IPS-20b (cell line): Measurements from ENCODE around the gene TTC28.

ENCODE experiments used
- H3K27ac ChIP-seq: one replicate; pipeline ENCODE4 v1.5.1; 2013; ENCODE audit warnings: low read length
- H3K27me3 ChIP-seq: 2 replicates; pipeline ENCODE4 v1.6.1; 2013; ENCODE audit warnings: mild to moderate bottlenecking, low read length, inconsistent platforms; ENCODE audit not compliant: insufficient read depth
- H3K36me3 ChIP-seq: 2 replicates; pipeline ENCODE4 v1.6.1; 2013; ENCODE audit warnings: low read depth, mild to moderate bottlenecking, inconsistent platforms, low read length, moderate library complexity; ENCODE audit not compliant: insufficient read depth
- H3K4me1 ChIP-seq: 2 replicates; pipeline ENCODE4 v1.6.1; 2013; ENCODE audit warnings: mild to moderate bottlenecking, control low read depth, inconsistent platforms, low read length, moderate library complexity; ENCODE audit not compliant: insufficient read depth
- H3K4me3 ChIP-seq: 2 replicates; pipeline ENCODE4 v1.5.1; 2013; ENCODE audit warnings: mild to moderate bottlenecking, low read length, inconsistent platforms
- H3K9ac ChIP-seq: 2 replicates; pipeline ENCODE4 v1.6.1; 2013; ENCODE audit warnings: low read depth, mild to moderate bottlenecking, inconsistent platforms, low read length, moderate library complexity
- H3K9me3 ChIP-seq: 2 replicates; pipeline ENCODE4 v1.6.1; 2013; ENCODE audit warnings: mild to moderate bottlenecking, low read depth, low read length, inconsistent platforms; ENCODE audit not compliant: insufficient read depth

TTC28 gene

DNA sequence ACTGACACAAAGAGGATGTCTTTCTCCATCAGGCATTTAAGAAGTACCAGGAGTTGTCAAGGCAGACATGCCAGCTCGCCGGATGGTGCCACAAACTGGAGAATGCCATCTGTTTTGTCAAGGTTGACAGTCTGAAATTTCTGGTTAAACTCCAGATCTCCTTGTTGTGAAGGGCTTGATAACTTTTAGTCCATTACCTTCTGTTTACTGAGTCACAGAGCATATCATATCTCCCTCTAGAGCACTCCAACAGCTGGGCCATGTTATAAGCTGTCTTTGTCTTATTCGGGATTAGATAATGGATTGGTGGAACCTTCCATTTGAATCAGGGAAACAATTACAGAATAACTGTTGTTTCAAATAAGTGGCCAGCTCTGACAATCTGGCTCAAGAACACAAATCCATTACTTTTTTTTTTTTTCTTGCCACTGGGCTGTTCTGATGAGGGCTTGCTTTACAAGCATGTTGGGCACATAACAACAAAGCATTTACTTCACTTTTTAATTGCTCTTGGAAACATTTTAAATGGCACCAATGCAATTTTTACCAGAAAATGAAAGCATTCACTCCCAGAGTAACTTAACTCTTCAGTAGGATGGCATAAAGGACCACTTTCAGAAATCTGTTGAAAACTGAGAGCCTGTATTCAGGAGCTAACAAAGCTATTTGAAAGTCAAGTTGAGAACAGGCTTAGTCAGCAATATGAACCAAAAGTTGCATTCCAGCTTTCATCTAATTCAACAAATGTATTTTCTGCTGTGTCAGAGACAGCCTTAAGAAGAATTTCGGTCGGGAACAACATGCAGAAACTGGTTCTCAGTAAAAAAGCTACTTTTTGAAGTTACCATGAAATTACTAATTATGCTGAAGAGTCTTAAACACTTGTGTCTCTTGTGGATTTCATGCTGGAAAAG lies 533.0 kb downstream of the TTC28 start:
- Histone ChIP-seq H3K4me1 (peaks cover 13% of the 10 kb centered on the region), H3K27me3 (no peaks in the 10 kb centered on the region), H3K4me3 (no peak overlapping the region), H3K27ac (no peak overlapping the region), H3K9ac (no peak overlapping the region), H3K9me3 (no peaks in the 10 kb centered on the region), H3K36me3 (no peaks in the 10 kb centered on the region)

DNA sequence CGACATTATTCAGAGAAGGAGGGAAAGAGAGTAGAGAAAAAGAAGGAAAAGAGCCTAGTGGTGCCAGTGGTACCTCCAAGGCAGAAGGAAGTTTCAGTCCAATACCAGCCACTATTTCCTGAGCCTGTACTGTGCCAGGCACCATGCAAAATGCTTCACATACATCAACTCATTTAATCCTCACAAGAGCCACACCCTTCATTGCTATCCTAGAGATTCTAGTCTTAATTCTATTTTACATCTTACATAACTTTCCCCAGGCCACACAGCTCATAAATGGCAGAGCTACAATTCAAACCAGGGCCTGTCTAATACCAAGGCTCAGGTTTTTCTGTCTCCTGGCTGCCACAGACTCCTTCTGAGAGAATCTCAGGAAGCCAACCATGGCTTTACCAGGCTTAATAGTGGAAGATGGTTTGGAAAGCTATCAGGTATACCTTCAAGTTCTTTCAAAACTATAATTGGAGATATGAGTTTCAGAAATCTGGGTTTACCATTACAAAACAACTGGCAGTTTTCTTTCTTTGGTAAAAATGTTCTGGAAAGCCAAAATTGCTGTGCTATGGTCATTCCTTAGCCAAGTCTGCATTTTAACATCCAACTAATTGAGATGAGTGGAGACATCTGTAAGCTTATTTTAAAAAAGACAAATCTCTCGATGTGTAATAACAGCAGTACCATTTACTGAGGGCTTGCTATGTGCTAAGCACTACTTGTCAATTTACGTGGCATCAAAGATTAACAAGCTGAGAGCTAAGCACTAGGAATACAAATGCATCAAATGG lies 535.5 kb downstream of the TTC28 start:
- Histone ChIP-seq H3K4me3 (no peak overlapping the region), H3K36me3 (no peaks in the 10 kb centered on the region), H3K4me1 (peaks cover 20% of the 10 kb centered on the region), H3K9me3 (no peaks in the 10 kb centered on the region), H3K27ac (no peak overlapping the region), H3K9ac (no peak overlapping the region), H3K27me3 (no peaks in the 10 kb centered on the region)

DNA sequence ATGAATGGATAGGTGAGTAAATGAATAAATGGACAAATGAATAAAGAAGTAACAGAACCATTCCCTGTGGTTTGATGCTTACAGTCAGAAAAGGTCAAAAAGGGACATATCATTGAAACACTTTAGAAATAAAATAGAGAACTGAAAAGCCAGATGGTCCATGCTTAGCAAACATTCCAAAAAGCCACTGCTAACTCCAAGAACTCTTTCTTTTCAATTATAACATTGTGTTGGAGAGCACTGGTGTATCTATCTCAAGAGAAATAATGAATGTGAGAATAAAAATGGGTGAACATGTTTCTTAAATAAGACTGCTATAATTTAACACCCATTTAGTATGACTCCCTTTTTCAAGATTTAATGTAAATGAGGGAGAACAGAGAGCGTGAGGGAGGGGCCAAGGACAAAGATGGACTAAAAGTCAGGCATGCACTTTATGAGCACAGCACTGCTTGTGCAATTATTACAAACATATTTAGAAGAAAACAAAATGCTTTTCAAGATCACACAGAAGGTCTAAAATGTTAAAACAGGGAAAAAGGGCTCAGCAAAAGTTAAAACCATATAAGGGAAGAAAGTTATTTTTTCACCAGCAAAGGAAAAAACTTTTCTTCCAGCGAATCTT lies 536.3 kb downstream of the TTC28 start:
- no peaks in the 10 kb centered on the region for H3K9me3 ChIP-seq
- no peak overlapping the region for H3K4me3 ChIP-seq
- no peak overlapping the region for H3K9ac ChIP-seq
- H3K4me1 ChIP-seq: peaks cover 27% of the 10 kb centered on the region
- no peaks in the 10 kb centered on the region for H3K27me3 ChIP-seq
- H3K27ac ChIP-seq: no peak overlapping the region
- no peaks in the 10 kb centered on the region for H3K36me3 ChIP-seq

DNA sequence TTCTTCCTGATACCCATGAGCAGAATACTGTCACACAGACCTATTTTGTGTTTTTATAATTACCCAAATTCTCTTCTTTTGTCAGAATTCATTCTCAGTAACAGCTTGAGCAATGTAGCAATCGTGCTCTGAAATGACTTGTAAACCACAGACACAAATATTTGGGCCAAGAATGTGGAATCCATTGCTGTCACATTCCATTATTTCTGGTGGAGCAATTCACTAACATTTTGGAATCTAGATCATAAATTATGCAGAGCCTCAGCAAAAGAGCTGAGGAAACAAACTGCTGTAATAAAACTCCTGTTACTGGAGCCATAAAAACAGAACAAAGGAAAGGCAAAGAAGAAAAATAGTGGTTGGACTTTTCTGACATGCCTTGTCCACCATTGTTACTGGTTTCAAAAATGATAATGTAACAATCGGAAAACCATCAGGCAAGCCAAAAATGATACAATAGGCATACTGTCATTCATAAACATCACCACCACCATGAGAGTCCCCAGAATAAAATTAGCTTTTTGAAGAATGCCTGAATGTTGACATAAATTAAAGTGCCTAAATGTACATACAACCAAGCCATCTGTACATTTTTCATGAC lies 537.2 kb downstream of the TTC28 start:
- Histone ChIP-seq H3K4me1 (peaks cover 27% of the 10 kb centered on the region), H3K36me3 (no peaks in the 10 kb centered on the region), H3K9me3 (no peaks in the 10 kb centered on the region), H3K27ac (no peak overlapping the region), H3K4me3 (no peak overlapping the region), H3K27me3 (no peaks in the 10 kb centered on the region), H3K9ac (no peak overlapping the region)

DNA sequence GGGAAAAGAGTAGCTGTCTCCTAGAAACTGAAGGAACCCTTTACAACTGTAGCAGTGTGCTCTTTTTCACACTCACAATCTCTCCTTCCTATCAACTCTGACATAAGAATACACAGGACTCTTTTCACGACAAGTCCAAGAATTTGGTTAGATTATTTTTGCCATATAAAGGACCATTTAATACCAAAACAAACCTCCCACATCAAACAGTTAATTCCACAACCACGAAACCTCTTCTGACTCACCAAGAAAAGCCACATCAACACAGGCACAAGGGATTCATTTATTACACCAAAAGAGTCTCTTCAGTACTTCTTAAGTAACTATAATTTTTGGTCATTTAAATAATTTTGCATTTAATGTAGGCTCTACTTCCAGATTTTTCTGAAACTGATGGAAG lies 538.0 kb downstream of the TTC28 start:
- Histone ChIP-seq H3K4me3 (no peak overlapping the region), H3K9ac (no peak overlapping the region), H3K4me1 (peaks cover 25% of the 10 kb centered on the region), H3K9me3 (no peaks in the 10 kb centered on the region), H3K27ac (no peak overlapping the region), H3K36me3 (no peaks in the 10 kb centered on the region), H3K27me3 (no peaks in the 10 kb centered on the region)

DNA sequence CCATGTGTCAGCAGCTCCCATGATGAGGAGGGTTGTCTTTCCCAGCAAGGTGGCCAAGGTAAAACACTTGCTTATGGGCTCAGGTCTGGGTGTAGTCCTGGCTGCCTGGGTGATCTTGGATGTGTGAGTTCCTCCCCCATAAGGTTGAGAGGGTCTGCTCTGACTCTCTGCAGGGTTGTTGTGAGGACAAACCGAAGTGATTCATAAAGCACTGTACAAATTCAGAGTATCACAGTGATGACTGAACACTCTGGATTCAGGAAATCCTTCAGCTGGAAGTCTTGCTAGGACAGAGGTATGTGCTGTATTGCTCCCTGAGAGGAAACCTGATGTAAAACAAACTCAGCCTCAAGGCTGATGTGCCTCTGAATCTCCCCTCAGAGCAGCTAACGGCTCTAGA lies 539.7 kb downstream of the TTC28 start:
- H3K9ac ChIP-seq: no peak overlapping the region

DNA sequence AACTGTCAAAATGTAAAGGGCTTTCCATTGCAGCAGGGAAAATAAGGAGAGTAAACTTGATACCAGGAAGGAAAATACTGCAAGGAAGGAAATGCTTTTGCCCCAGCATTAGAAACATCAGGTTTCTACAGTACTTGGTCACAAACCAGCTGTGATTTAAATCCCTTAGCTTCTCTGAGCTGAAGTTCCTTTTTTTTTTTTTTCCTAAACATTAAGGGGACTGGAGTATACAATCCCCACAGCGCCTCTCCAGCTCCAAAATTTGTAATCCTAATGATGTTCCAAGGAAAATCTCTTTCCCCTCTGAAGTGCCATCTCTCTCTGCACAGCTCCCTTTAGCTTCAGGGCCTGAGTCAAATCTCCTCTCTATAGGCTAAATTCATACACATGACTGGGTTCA lies 540.1 kb downstream of the TTC28 start:
- Histone ChIP-seq H3K27ac (no peak overlapping the region), H3K27me3 (no peaks in the 10 kb centered on the region), H3K4me1 (peaks cover 23% of the 10 kb centered on the region), H3K9ac (no peak overlapping the region), H3K9me3 (no peaks in the 10 kb centered on the region), H3K4me3 (no peak overlapping the region), H3K36me3 (no peaks in the 10 kb centered on the region)

More for the DNA sequence above, 539.7 kb downstream of the TTC28 start:
- Histone ChIP-seq H3K27me3 (no peaks in the 10 kb centered on the region), H3K9me3 (no peaks in the 10 kb centered on the region), H3K27ac (no peak overlapping the region), H3K36me3 (no peaks in the 10 kb centered on the region), H3K4me3 (no peak overlapping the region), H3K4me1 (peaks cover 26% of the 10 kb centered on the region)

DNA sequence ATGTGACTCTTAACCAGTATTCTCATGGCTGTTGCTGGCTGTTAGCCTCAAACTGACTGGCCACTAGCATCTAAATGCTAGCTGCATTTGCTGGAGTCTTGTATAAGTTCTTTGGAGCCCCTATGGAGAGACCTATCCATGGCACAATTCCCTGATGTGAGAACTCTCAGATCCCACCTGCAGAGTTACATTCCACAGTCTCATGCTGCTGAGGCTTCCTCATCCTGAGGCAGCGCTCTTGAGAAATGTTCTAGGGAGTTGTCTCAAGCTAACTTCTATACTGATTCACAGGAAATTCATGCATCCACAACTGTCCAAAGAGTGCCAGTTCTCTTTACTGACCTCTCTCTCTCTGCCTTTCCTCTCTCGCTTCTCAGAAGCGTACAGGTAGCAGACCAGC lies 542.6 kb downstream of the TTC28 start:
- H3K27me3 ChIP-seq: no peaks in the 10 kb centered on the region
- H3K9me3 ChIP-seq: peaks cover 5% of the 10 kb centered on the region
- no peak overlapping the region for H3K4me3 ChIP-seq
- no peak overlapping the region for H3K27ac ChIP-seq
- no peaks in the 10 kb centered on the region for H3K36me3 ChIP-seq
- H3K4me1 ChIP-seq: peaks cover 21% of the 10 kb centered on the region
- H3K9ac ChIP-seq: no peak overlapping the region

DNA sequence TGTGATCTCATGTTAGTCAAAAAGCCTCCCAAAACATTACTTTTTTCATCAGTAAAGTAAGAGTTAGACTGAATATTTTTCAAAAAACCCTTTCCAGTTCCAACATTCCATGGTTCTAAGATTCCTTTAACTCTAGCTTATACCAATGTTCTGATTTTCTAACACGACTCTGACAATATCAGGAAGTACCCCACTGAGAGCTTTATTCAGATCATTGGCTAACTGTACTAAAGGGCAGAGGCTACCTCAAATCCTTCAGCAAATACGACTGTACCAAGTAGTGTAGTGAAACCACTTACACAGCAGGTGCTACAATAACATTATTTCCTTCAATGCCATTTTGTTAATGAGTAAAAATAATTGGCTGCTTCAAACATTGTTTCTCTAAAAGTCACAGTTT lies 547.2 kb downstream of the TTC28 start:
- Histone ChIP-seq H3K27ac (no peak overlapping the region), H3K4me1 (peaks cover 27% of the 10 kb centered on the region), H3K9ac (no peak overlapping the region), H3K9me3 (peaks cover 5% of the 10 kb centered on the region), H3K27me3 (no peaks in the 10 kb centered on the region), H3K36me3 (no peaks in the 10 kb centered on the region), H3K4me3 (no peak overlapping the region)

DNA sequence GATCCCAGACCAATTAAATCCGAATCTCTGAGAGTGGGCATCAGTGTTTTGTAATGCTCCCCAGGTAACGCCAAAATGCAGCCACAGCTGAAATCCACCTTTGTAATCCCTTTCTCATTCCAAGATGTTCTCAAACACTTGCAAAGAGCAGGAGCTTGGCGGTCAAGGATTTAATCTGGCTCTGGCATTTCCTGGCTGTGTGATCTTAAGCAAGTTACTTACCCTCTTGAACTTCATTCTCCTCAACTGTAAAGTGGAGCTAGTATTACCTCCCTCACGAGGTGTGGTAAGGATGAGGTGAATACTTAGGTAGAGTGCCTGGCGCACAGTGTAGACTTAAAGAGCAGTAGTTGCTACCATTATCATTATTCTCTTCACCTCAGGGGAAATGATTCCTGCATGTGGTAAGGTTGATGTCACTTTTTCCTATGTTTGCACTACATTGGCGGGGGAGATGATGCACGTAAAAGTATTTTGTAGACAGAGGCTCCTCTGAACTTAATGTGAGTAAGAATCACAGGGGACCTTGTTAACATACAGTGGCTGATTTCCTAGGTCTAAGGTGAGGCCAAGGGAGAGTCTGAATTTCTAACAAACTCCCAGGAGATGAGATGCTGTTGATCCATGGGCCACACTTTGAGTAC lies 550.2 kb downstream of the TTC28 start:
- Histone ChIP-seq H3K4me1 (peaks cover 21% of the 10 kb centered on the region), H3K9ac (peak overlapping the region; percentile 40; the same call in 1 of the 2 replicates), H3K27me3 (no peaks in the 10 kb centered on the region), H3K9me3 (peaks cover 5% of the 10 kb centered on the region), H3K36me3 (no peaks in the 10 kb centered on the region), H3K4me3 (peak overlapping the region; percentile 39; the same call in 1 of the 2 replicates), H3K27ac (no peak overlapping the region)

DNA sequence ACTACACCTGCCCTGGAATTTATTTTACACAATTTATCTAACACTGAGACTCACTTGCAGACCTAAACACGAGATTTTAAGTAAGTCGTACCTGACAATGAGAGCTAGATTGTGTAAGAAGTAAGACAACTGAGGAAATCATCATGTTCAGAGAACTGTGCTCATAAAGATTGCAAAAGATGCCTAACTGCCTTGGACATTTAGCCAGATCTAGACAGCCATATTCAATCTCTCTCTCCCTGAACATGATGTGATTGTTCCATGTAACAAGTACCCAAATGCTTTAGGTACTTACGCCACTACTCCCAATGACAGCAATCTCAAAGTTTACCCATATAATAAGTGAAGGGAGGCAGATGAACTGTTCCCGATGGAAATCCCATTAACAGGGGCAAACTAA lies 550.8 kb downstream of the TTC28 start:
- Histone ChIP-seq H3K9me3 (peaks cover 5% of the 10 kb centered on the region), H3K4me3 (peak overlapping the region; percentile 0; the same call in 1 of the 2 replicates), H3K4me1 (peaks cover 21% of the 10 kb centered on the region), H3K27me3 (no peaks in the 10 kb centered on the region), H3K27ac (no peak overlapping the region), H3K9ac (no peak overlapping the region; the same call in 1 of the 2 replicates), H3K36me3 (no peaks in the 10 kb centered on the region)
